ACC112 (cell line): ENCODE measurements around the gene HOXA6.
A peak's percentile ranks its signal among the peaks of the same experiment; 100 is the strongest.

ENCODE experiments used
- H2AFZ ChIP-seq: fragments of 200-600 bp; sonication (generic); one replicate; pipeline ENCODE4 v1.6.0; 2017; ENCODE audit warnings: antibody characterized with exemption, low read length; ENCODE audit not compliant: unreplicated experiment
- H3K27ac ChIP-seq: fragments of 200-600 bp; sonication (generic); 2 replicates; pipeline ENCODE4 v1.5.1; 2014; ENCODE audit warnings: low read depth, mild to moderate bottlenecking, antibody characterized with exemption, low read length, moderate library complexity
- H3K27me3 ChIP-seq: fragments of 200-600 bp; sonication (generic); 2 replicates; pipeline ENCODE4 v1.6.1; 2014; ENCODE audit warnings: mild to moderate bottlenecking, antibody characterized with exemption, low read length, moderate library complexity, mixed read lengths; ENCODE audit not compliant: insufficient read depth
- H3K36me3 ChIP-seq: fragments of 200-600 bp; sonication (generic); 2 replicates; pipeline ENCODE4 v1.6.1; 2016; ENCODE audit warnings: mild to moderate bottlenecking, antibody characterized with exemption, low read length, moderate library complexity, mixed read lengths; ENCODE audit not compliant: insufficient read depth
- H3K4me1 ChIP-seq: fragments of 200-600 bp; sonication (generic); one replicate; pipeline ENCODE4 v1.6.1; 2016; ENCODE audit warnings: low read length, mixed read lengths; ENCODE audit not compliant: insufficient read depth, unreplicated experiment, control insufficient read depth
- H3K4me3 ChIP-seq: fragments of 200-600 bp; sonication (generic); 2 replicates; pipeline ENCODE4 v1.5.1; 2014; ENCODE audit warnings: mild to moderate bottlenecking, low read depth, low read length
- H3K79me2 ChIP-seq: fragments of 200-600 bp; sonication (generic); one replicate; pipeline ENCODE4 v1.6.0; 2016; ENCODE audit warnings: low read length; ENCODE audit not compliant: control insufficient read depth, unreplicated experiment, insufficient read depth

HOXA6 gene

GRCh38 chr7:27151341-27151930 lies 3.9 kb upstream of the HOXA6 start:
- Histone ChIP-seq H3K27ac (no peak overlapping the region), H2AFZ (no peak overlapping the region), H3K4me3 (peak overlapping the region; percentile 53), H3K36me3 (no peaks in the 10 kb centered on the region), H3K27me3 (peaks cover 98% of the 10 kb centered on the region), H3K79me2 (no peaks in the 10 kb centered on the region), H3K4me1 (no peaks in the 10 kb centered on the region)

GRCh38 chr7:27150568-27151340 lies 3.2 kb upstream of the HOXA6 start:
- no peaks in the 10 kb centered on the region for H3K36me3 ChIP-seq
- H2AFZ ChIP-seq, result no peak overlapping the region
- H3K4me1 ChIP-seq, result no peaks in the 10 kb centered on the region
- H3K79me2 ChIP-seq, result no peaks in the 10 kb centered on the region
- H3K27me3 ChIP-seq, result peaks cover 98% of the 10 kb centered on the region
- peak overlapping the region; percentile 53 for H3K4me3 ChIP-seq
- H3K27ac ChIP-seq, result no peak overlapping the region

GRCh38 chr7:27149842-27150567 lies 2.4 kb upstream of the HOXA6 start:
- H3K27ac ChIP-seq, result no peak overlapping the region
- H3K27me3 ChIP-seq, result peaks cover 98% of the 10 kb centered on the region
- peak overlapping the region; percentile 53; the same call in 1 of the 2 replicates for H3K4me3 ChIP-seq
- H3K79me2 ChIP-seq, result no peaks in the 10 kb centered on the region
- H3K36me3 ChIP-seq, result no peaks in the 10 kb centered on the region
- no peak overlapping the region for H2AFZ ChIP-seq
- no peaks in the 10 kb centered on the region for H3K4me1 ChIP-seq

- H3K4me3 ChIP-seq, result no peak overlapping the region
- H2AFZ ChIP-seq, result no peak overlapping the region
- no peaks in the 10 kb centered on the region for H3K79me2 ChIP-seq
- H3K36me3 ChIP-seq, result no peaks in the 10 kb centered on the region
- H3K27me3 ChIP-seq, result peaks cover 98% of the 10 kb centered on the region
- no peaks in the 10 kb centered on the region for H3K4me1 ChIP-seq
- no peak overlapping the region for H3K27ac ChIP-seq
Observed at GRCh38 chr7:27148756-27149641, 1.4 kb upstream of the HOXA6 start.

- no peaks in the 10 kb centered on the region for H3K79me2 ChIP-seq
- H3K27me3 ChIP-seq, result peaks cover 98% of the 10 kb centered on the region
Observed at GRCh38 chr7:27148031-27148755, 619 bp upstream of the HOXA6 start.

GRCh38 chr7:27146491-27147198 lies 929 bp downstream of the HOXA6 start:
- H3K4me3 ChIP-seq, result no peak overlapping the region
- H3K36me3 ChIP-seq, result no peaks in the 10 kb centered on the region
- H3K79me2 ChIP-seq, result no peaks in the 10 kb centered on the region
- no peak overlapping the region for H2AFZ ChIP-seq
- H3K27me3 ChIP-seq, result peaks cover 98% of the 10 kb centered on the region
- no peaks in the 10 kb centered on the region for H3K4me1 ChIP-seq
- no peak overlapping the region for H3K27ac ChIP-seq

More at GRCh38 chr7:27148031-27148755, 619 bp upstream of the HOXA6 start:
- no peak overlapping the region for H3K4me3 ChIP-seq
- H2AFZ ChIP-seq, result no peak overlapping the region
- no peaks in the 10 kb centered on the region for H3K4me1 ChIP-seq
- H3K36me3 ChIP-seq, result no peaks in the 10 kb centered on the region
- no peak overlapping the region for H3K27ac ChIP-seq

- no peak overlapping the region for H3K4me3 ChIP-seq
- peaks cover 98% of the 10 kb centered on the region for H3K27me3 ChIP-seq
- H3K79me2 ChIP-seq, result no peaks in the 10 kb centered on the region
Observed at GRCh38 chr7:27145914-27146412, 1.6 kb downstream of the HOXA6 start.

GRCh38 chr7:27145165-27145913 lies 2.2 kb downstream of the HOXA6 start:
- no peaks in the 10 kb centered on the region for H3K79me2 ChIP-seq
- peak overlapping the region; percentile 16; the same call in 1 of the 2 replicates for H3K4me3 ChIP-seq
- no peak overlapping the region for H3K27ac ChIP-seq
- no peaks in the 10 kb centered on the region for H3K4me1 ChIP-seq
- H3K27me3 ChIP-seq, result peaks cover 100% of the 10 kb centered on the region
- H2AFZ ChIP-seq, result no peak overlapping the region
- no peaks in the 10 kb centered on the region for H3K36me3 ChIP-seq

More at GRCh38 chr7:27145914-27146412, 1.6 kb downstream of the HOXA6 start:
- H2AFZ ChIP-seq, result no peak overlapping the region
- H3K36me3 ChIP-seq, result no peaks in the 10 kb centered on the region
- no peaks in the 10 kb centered on the region for H3K4me1 ChIP-seq
- H3K27ac ChIP-seq, result no peak overlapping the region

GRCh38 chr7:27144781-27145164 lies 2.8 kb downstream of the HOXA6 start:
- H3K4me3 ChIP-seq, result peak overlapping the region; percentile 16; the same call in 1 of the 2 replicates
- no peak overlapping the region for H3K27ac ChIP-seq
- no peaks in the 10 kb centered on the region for H3K4me1 ChIP-seq
- H3K36me3 ChIP-seq, result no peaks in the 10 kb centered on the region
- H3K79me2 ChIP-seq, result no peaks in the 10 kb centered on the region
- H3K27me3 ChIP-seq, result peaks cover 100% of the 10 kb centered on the region
- no peak overlapping the region for H2AFZ ChIP-seq
